ENCODE data around the gene MNS1.
"Not testable (repeated sequence)": the region's sequence is repeated elsewhere in the genome, so short reads cannot be mapped to it uniquely, and the experiment has no call there.

MNS1 gene

GRCh38 chr15:56445746-56446145, 19.2 kb downstream of the MNS1 start:
- DNase-seq = no peak

- no peak for DNase-seq
Observed at GRCh38 chr15:56442354-56442753, 22.6 kb downstream of the MNS1 start.

GRCh38 chr15:56440214-56440770, 24.6 kb downstream of the MNS1 start:
- DNase-seq = no peak

GRCh38 chr15:56432304-56432703, 32.6 kb downstream of the MNS1 start:
- no peak for DNase-seq

- DNase-seq = no peak
Observed at GRCh38 chr15:56428821-56429458, 36.0 kb downstream of the MNS1 start.

- no peak for DNase-seq
Observed at GRCh38 chr15:56425976-56426375, 39.0 kb downstream of the MNS1 start.

GRCh38 chr15:56425276-56425675, 39.7 kb downstream of the MNS1 start:
- DNase-seq = no peak

GRCh38 chr15:56413114-56413733, 51.7 kb downstream of the MNS1 start:
- not testable (repeated sequence) for DNase-seq

GRCh38 chr15:56411122-56411749, 53.7 kb downstream of the MNS1 start:
- DNase-seq = no peak

- DNase-seq = no peak
Observed at GRCh38 chr15:56410721-56411120, 54.2 kb downstream of the MNS1 start.

- not testable (repeated sequence) for DNase-seq
Observed at GRCh38 chr15:56399209-56399608, 65.7 kb downstream of the MNS1 start.

- not testable (repeated sequence) for DNase-seq
Observed at GRCh38 chr15:56397325-56397724, 67.6 kb downstream of the MNS1 start.

GRCh38 chr15:56394909-56395308, 70.0 kb downstream of the MNS1 start:
- no peak for DNase-seq

- no peak for DNase-seq
Observed at GRCh38 chr15:56393277-56393676, 71.7 kb downstream of the MNS1 start.

GRCh38 chr15:56390739-56391267, 74.1 kb downstream of the MNS1 start:
- no peak for DNase-seq

- DNase-seq = no peak
Observed at GRCh38 chr15:56385908-56386307, 79.0 kb downstream of the MNS1 start.

- no peak for DNase-seq
Observed at GRCh38 chr15:56383010-56383409, 81.9 kb downstream of the MNS1 start.
